Posterior cingulate gyrus (tissue), 11 donors: ENCODE data around the gene SLC39A2.
"Not testable (repeated sequence)": the region's sequence is repeated elsewhere in the genome, so short reads cannot be mapped to it uniquely, and the experiment has no call there.

Experiments used
- DNase-seq, 10 donors: peaks; one replicate each; pipeline versions ENCODE4 v3.0.0 to v3.0.0-alpha.2; 2020 to 2021; ENCODE audit warnings: mixed read lengths in 3 of 10
- intact Hi-C: fragments of 100-400 bp; cut with DNase I; formaldehyde crosslinking; loops from one replicate; pipeline ENCODE4 v1.15.1; 2023

The SLC39A2 gene, protein sequence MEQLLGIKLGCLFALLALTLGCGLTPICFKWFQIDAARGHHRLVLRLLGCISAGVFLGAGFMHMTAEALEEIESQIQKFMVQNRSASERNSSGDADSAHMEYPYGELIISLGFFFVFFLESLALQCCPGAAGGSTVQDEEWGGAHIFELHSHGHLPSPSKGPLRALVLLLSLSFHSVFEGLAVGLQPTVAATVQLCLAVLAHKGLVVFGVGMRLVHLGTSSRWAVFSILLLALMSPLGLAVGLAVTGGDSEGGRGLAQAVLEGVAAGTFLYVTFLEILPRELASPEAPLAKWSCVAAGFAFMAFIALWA

DNA sequence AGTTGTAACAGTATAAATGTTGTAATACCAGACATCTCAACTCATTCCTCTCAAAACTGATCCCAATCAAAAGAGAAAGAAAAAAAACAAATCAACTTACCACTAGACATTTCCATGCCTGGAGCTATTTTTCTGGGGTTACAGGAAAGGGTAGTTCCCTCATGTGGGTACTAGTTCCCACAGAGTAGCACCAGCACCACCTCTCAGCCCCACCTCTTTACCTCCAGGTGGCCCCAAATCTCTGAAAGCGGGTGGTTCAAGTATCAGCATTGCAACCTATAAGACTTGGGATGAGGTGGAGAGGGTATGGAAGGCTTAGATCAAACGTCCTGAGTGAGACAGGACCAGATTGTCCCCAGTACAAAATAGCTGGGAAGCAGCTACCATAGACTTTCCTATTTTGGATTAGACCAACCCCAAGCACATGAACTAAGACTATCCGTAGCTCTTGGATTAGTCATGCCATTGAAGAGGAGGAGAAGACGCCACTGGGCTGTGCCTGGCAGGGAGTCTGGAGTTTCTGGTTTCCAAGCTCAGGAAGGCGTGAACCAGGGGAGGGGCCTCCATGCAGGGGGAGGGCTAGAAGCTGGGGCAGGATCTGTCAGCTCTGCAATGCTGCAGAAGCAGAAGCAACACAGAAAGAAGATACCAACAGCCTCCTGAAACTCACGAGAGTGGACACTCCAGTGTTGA is at the start of gene SLC39A2:
TSS of gene SLC39A2 (plus strand) at position 620 of the 693 bp plus-strand sequence. CDS start 154 bp downstream, outside the sequence.
- DNase-seq, result no peak
- intact Hi-C loops, result no loop called here

DNA sequence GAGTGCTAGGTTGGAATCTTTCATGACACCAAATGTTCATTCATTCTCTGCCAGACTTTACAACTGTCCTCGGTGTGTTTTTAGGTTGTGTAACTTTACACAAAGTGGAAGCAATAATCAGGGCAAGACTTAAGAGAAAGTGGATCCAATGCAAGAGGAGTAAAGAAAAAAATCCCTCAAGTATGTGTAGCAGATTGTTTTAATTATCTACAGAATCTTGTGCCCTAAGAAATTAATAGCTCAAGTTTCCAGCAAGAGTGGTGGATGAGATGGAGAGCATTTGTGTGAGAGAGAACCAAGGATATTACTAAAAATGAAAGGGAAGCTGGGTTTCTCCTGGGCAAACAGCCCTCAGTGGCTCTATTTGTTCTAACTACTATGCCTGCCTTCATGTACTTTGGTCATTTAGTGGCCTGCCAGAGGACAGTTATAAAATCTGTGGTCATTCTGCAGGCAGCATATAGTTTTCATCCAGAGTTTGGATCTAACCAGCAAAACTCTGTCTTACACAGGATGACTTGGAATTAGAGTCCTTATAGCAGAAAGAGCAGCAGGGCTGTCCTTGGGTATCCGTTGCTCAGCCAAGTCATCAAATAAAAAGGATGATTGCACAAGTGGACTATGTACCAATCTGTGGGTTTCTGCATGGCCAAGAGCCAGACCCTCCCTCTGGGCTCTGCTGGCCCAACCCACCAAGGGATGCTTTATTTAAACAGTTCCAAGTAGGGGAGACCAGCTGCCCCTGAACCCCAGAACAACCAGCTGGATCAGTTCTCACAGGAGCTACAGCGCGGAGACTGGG is 44.2 kb upstream of the SLC39A2 start, which contains the start of gene RNASE2:
TSS of gene RNASE2 (plus strand) at position 752 of the 802 bp plus-strand sequence. CDS start 285 bp downstream, outside the sequence.
- intact Hi-C loops, DNase-seq: not testable (repeated sequence)

DNA sequence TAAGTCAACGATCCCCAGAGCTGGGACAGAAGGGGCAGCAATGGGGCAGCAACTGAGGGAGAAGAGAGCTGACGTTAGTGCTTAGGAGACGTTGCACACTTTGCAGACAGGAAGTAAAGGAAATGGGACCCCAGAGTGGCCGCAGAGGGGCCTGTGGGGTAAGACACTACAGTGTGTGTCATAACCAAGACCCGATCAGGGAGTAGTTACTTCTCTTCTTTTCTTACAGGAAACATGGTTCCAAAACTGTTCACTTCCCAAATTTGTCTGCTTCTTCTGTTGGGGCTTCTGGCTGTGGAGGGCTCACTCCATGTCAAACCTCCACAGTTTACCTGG is 43.6 kb upstream of the SLC39A2 start:
- DNase-seq, intact Hi-C loops: not testable (repeated sequence)

DNA sequence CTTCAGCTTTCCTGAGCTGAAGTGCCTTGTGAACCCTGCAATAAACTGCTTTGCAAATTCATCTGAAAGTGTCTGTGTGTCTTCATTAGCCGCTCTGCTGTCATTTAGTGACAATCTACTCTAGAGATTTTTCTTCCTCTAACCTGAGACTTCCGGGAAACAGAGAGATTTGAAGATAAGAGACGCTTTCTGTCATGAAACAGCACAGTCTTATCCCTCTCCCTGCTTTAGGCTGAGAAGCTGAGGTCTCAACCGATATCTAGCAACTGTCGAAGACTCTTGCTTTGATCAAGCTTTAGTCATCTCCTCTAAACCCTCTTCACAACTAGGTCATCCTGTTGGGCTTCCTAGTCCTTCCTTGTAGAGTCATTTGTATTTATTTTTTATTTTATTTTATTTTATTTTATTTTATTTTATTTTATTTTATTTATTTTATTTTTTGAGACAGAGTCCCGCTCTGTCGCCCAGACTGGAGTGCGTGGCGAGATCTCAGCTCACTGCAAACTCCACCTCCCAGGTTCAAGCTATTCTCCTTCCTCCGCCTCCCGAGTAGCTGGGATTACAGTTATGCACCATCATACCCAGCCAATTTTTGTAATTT is 42.6 kb upstream of the SLC39A2 start:
- intact Hi-C loops, result no loop called here
- DNase-seq, result no peak

DNA sequence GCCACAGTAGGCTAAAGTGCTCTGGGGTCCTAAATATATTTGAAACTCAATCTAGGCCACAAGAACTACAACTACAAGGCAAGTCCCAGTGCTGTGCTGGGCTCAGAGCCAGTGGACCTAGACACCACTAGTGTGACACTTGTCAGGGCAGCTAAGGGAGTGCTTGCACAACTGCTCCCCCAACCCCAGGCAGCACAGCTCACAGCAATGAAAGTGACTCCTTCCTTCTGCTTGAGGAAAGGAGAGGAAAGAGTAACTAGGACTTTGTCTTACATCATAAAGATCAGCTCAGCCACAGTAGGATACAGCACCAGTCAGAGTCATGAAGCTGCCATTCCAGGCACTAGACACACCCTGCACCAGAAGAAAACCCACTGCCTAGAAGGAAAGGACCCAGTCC is 40.1 kb upstream of the SLC39A2 start:
- intact Hi-C loops, DNase-seq: not testable (repeated sequence)

DNA sequence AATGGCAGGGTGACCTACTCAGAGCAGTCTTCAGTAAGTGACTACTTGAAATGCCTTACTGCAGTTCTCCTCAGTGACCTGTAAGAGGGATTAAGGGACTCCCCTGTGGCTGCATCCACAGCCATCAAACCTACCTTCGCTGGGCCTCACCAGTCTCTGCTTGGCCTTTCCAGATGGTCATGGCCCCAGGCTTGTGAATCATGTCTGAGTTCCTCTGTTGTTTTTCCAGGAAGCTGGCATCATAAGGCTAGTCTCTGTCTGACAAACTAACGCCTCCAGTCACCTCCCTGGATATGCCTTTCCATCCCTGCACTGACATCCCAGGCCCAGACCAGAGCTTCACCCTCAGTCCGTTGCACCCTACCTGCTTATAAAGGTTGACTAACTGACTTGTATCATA is 29.8 kb upstream of the SLC39A2 start:
- intact Hi-C loops, result no loop called here
- DNase-seq, result no peak

DNA sequence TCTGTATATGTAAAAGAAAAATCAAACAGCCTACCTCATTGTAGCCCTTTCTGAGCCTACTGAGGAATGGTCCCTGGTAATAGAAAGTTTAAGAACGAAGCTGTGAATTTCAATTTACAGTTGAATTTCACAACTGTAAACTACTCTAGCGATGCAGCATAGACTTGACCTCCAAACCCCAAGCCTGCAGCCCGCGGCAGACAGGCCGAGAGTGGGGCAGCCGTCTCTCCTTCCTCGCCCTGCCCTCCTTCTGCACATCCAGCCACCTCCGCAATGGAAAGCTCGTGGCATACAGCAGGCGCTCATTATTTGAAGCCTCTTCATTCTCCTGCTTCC is 28.5 kb upstream of the SLC39A2 start:
- intact Hi-C loops, result loop anchor here (2.0 to 10.0 kb wide), 5 partner anchors 67 to 336 kb away; no protein-coding TSS in a partner anchor
- no peak for DNase-seq

DNA sequence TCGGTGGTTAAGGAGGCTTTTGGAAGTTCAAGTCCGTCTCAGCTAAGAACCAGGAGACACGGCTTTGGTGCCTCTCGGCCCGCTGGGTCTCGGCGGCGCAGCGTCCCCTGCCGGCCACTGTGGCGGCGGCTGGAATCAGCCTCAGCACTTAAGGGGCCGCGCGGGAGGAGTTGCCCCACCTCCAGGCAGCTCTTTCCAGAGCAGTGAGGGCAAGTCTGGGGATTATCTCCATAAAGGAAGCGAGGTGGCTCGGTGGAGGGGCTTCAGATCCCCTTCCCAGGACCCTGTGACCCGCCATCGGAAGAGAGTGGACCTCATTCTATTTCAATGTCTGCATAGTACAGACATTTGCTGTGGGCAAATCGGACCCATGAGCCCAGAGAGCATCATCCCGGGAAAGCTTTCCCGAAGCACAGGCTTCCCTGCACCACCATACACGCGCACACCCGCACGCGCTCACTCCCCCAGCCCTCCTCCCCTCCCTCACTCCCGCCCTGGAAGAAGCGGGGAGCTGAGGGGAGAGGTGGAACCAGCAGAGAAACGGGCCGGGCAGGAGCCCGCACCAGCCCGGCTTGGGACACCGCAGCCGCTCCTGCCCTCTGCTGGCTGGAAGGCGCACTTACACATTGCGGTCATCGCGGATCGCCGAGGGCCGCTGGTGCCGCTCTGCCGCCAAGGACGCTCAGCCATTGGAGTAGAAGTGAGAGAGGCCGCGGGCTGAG is 27.9 kb upstream of the SLC39A2 start:
- peak; percentile 65 to 97 (median 84) for DNase-seq
- intact Hi-C loops, result loop anchor here (2.0 to 10.0 kb wide), 5 partner anchors 66 to 336 kb away; no protein-coding TSS in a partner anchor

DNA sequence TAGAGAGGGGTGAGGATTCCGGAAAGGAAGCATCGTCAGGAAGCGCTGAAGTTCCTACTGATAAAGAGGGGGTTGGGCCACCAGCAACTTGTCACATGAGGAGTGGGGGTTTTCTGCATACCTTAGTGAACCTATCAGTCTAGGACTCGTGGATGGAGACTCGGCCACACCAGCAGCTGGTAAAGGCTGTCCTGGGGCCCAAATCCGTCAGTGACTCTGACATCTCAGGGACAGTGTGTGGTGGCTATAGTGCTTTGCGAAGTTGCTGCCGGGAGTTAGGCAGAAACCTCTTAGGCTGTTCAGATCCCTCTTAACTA is 27.4 kb upstream of the SLC39A2 start:
- intact Hi-C loops, result loop anchor here (2.0 to 10.0 kb wide), 5 partner anchors 66 to 337 kb away; no protein-coding TSS in a partner anchor
- DNase-seq, result no peak

DNA sequence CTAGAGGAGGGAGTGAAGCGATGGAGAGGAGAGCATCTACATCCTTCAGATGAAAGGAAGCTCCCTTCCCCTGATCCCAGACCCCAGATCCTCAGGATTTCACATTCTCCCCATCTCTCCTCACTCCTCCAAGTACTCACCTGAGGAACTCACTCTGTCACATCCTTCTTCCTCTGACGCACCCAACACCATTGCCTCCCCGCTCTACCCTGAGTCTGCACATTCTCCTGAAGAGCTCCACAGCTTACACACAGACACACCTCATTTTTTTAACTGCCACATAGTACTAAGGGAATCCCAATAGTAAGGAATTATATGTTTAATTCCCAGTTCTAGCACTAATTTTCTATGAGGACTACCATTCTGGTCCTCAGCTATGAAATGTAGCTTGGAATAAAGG is 25.6 kb upstream of the SLC39A2 start:
- no peak for DNase-seq
- intact Hi-C loops, result loop anchor here (5.0 to 10.0 kb wide), 4 partner anchors 64 to 339 kb away; no protein-coding TSS in a partner anchor

DNA sequence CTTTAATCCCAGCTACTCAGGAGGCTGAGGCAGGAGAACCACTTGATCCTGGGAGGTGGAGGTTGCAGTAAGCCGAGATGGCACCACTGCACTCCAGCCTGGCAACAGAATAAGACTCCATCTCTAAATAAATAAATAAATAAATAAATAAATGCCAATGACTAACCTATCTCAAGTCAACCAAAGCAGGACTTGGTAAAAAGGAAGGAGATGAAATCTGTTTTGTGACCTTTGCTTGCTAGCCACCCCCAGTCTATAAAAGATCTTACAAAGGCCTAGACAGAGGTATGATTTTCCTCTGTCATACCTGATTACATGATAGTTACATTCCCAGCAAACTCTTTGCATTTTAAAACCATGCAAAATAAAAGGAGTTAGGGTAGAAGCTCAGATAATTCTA is 22.8 kb upstream of the SLC39A2 start:
- intact Hi-C loops, result loop anchor here (10.0 kb wide), 1 partner anchor 341 kb away; no protein-coding TSS in a partner anchor
- DNase-seq, result no peak

DNA sequence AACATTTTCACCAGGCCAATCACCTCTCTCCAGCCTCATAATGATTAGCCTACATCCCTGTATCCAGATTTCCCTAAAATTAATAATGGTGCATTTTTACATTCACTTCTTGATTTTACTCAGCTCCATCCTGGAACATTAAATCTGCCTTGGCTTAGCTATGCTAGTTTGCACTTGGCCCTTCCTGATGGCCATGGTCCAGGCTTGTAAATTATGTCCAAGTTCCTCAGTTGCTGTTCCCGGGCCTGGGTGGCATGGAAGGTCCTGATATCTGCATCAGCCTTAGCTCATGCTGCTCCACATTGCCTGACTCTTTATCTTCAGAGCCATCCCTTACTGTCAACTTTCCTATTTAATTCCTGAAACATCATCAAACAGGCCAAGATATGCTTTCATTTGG is 20.4 kb upstream of the SLC39A2 start:
- no peak for DNase-seq
- intact Hi-C loops, result loop anchor here (10.0 kb wide), 1 partner anchor 344 kb away; no protein-coding TSS in a partner anchor

DNA sequence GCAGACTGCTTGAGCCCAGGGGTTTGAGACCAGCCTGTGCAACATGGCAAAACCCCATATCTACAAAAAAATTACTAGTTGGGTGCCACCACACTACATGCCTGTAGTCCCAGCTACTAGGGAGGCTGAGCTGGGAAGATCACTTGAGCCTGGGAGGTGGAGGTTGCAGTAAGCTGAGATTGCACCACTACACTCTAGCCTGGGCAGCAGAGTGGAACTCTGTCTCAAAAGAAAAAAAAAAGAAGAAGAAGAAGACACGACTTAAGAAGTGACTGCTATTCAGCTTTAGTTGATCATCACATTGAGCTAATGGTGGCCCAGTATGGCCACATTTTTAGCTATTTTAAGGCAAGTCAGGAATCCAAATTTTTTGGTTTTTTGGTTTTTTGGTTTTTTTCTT is 18.2 kb upstream of the SLC39A2 start:
- intact Hi-C loops, result no loop called here

DNA sequence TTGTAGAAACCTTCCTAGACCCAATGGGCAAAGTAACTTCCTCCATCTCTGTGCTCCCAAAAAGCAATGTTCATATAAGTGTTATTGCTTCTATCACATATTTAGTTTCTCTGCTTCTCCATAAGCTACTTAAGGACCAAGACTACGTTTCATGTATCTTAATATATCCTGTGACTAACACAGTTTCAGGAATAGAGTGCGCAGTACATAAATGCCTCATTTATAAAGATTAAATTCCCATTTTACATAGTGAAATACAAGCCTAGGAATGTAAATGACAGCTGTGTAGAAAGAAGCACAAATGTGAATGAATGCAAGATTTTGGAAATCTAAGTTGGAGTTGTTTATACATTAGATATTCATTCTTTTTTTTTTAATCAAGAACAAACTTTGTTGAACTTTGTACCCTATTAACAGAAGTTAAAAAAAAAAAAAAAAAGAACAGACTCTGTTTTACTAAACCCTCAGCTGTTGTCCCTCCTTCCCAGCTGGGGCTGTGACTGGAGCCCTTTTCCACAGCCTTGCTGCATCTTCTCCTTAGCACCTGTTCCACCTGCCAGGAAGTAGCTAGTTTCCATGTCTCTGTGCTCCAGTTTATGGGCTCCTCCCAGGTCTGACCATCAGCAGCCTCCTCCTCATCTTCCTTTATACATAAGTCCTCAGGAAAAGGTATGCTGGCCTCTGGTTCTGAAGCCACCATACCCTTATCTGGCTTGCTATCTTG is 16.3 kb upstream of the SLC39A2 start:
- DNase-seq, result no peak
- intact Hi-C loops, result no loop called here

More for the DNA sequence above, 18.2 kb upstream of the SLC39A2 start:
- DNase-seq, result no peak

DNA sequence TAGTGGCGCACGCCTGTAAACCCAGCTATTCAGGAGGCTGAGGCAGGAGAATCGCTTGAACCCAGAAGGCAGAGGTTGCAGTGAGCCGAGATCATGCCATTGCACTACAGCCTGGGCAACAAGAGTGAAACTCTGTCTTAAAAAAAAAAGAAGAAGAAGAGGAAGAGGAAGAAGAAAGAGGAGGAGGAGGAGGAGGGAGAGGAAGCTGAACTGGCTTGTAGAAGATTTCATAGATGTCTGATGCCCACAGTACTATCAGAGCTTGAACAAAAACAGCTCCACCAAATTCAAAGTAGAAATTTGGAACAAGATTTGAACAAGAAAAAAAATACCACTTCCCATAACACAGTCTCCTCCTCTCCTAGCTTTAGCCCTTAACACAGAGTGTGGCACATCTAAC is 13.4 kb upstream of the SLC39A2 start:
- DNase-seq, intact Hi-C loops: not testable (repeated sequence)

DNA sequence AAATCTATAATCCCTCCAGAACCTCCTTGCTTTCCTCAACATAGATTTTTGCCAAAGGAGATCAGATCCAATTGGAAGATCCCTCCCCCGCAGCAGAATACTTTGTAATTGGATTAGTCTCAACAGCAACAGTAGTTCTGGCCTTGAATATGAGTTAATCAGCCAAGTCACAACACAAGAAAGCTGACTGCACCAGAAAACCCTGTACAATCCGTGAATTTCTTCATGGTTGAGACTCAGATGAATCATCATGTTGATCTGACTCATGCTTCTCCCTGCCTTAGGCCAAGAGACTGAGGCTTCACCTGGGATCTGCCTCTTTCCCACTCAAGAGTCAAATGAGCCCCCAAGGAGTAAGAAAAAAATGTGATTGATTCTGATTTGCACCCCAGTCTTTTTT is 12.3 kb upstream of the SLC39A2 start:
- no peak for DNase-seq
- intact Hi-C loops, result no loop called here

DNA sequence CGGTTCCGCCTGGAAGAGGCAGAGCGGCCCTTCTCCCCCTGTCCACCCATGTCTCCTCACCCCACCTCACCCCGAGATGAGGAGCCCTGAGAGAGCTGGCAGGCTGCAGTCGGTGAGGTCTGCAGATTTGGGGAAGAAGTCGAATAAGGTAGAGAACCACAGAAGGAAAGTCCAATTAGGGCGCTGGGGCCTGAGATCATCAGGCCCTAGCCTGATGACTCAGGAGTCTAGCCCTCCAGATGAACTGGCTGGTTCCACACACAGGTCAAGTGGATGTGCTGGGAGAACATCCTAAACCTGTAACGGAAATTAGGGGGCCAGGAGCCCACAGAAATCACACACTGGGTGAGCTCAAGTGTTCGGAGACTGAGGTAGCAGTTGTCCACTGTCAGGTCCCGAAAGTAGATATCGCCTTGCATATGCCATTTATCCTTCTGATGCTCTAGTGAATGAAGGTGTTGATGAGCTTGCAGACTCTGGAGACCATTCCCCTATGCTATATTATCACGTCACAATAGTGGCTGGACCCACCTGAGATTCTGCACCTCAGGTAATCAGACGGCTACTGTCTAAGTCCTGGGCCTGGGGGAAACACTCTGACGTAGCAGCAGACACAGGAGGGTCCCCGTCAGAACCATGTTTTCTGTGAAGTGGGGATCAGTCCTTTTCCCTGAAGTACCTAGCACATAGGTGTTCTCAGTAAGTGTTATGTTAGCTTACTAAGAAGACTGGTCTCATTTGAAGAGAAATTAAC is 10.2 kb upstream of the SLC39A2 start:
- peak in 1 of 10 donors; percentile 42 for DNase-seq
- intact Hi-C loops, result no loop called here

DNA sequence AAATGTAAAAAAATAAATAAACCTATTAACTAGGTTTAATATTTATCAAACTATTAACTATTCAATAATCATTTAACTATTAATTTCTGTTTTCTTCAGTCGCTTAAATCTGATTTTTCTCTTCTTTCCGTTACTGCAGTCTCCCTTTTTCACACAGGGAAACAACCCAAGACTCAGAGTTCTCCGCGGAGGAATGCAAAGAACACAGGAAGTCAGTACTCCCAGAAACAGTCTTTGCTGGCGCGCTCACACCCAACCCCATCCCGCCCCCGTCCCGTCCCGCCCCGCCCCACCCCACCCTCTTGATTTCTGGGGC is 9.7 kb upstream of the SLC39A2 start:
- intact Hi-C loops, result no loop called here
- no peak for DNase-seq
